Omental fat pad (tissue), 4 donors: ENCODE measurements around the gene FAM221A. TPM values are rescaled to one million over a fixed set of nuclear protein-coding genes. Genes with fewer than 3 reads are reported as not detected.
A peak's percentile ranks its signal among the peaks of the same experiment; 100 is the strongest.

ENCODE experiments used
- ATAC-seq: fragments of 150-250 bp; one replicate; pipeline ENCODE4 v1.9.1; 2016; ENCODE audit warnings: mild to moderate bottlenecking, moderate library complexity; ENCODE audit not compliant: low FRiP score
- DNase-seq: peaks from one replicate; pipeline ENCODE4 v3.0.0-alpha.2; 2019; ENCODE audit warnings: low spot score
- CTCF ChIP-seq, 3 donors: fragments of 450-650 bp; IDR thresholded peaks; one replicate each; pipeline ENCODE4 v1.5.1; 2016 to 2017; ENCODE audit warnings: antibody characterized with exemption in 3 of 3, mild to moderate bottlenecking in 3 of 3, moderate library complexity in 2 of 3
- total RNA-seq, 4 donors: library from RNA; depleted of rRNA; stranded (reverse); fragments of >200 nt; gene quantifications; one replicate each; pipeline ENCODE4 v1.1.0, GENCODE V29; 2016

FAM221A gene
- 10 to 100 TPM in 3 of 4 donors, 1 to 10 TPM in 1; 8.5 to 18.3 (median 13.8) TPM for total RNA-seq

- peak; percentile 98 for ATAC-seq
- TF ChIP-seq CTCF (IDR thresholded peaks at IDR 0.05): peak in 1 of 3 donors; percentile 6
- peak; percentile 38 for DNase-seq
Measured at GRCh38 chr7:23679898-23680413, at the start of gene FAM221A. FAM221A (plus strand) TSS chr7:23680199; CDS start chr7:23680219, 20 bp downstream.

GRCh38 chr7:23633417-23633816 is 46.6 kb upstream of the FAM221A start:
- no peak for TF ChIP-seq CTCF (IDR thresholded peaks at IDR 0.05)
- DNase-seq: no peak
- no peak for ATAC-seq

- TF ChIP-seq CTCF (IDR thresholded peaks at IDR 0.05): no peak
- no peak for ATAC-seq
Measured at GRCh38 chr7:23645822-23646221, 34.2 kb upstream of the FAM221A start.

GRCh38 chr7:23653942-23654341 is 26.1 kb upstream of the FAM221A start:
- DNase-seq: no peak
- ATAC-seq: no peak
- no peak for TF ChIP-seq CTCF (IDR thresholded peaks at IDR 0.05)

More at GRCh38 chr7:23645822-23646221, 34.2 kb upstream of the FAM221A start:
- DNase-seq: no peak

- no peak for DNase-seq
- TF ChIP-seq CTCF (IDR thresholded peaks at IDR 0.05): no peak
- ATAC-seq: no peak
Measured at GRCh38 chr7:23654508-23654907, 25.5 kb upstream of the FAM221A start.

GRCh38 chr7:23655433-23655832 is 24.6 kb upstream of the FAM221A start:
- ATAC-seq (no peak), DNase-seq (no peak)
- TF ChIP-seq CTCF (IDR thresholded peaks at IDR 0.05): no peak

- ATAC-seq (no peak), DNase-seq (no peak)
- no peak for TF ChIP-seq CTCF (IDR thresholded peaks at IDR 0.05)
Measured at GRCh38 chr7:23658831-23659427, 21.1 kb upstream of the FAM221A start.
